ENCODE data around the gene ANKS3.

Gene ANKS3

DNA sequence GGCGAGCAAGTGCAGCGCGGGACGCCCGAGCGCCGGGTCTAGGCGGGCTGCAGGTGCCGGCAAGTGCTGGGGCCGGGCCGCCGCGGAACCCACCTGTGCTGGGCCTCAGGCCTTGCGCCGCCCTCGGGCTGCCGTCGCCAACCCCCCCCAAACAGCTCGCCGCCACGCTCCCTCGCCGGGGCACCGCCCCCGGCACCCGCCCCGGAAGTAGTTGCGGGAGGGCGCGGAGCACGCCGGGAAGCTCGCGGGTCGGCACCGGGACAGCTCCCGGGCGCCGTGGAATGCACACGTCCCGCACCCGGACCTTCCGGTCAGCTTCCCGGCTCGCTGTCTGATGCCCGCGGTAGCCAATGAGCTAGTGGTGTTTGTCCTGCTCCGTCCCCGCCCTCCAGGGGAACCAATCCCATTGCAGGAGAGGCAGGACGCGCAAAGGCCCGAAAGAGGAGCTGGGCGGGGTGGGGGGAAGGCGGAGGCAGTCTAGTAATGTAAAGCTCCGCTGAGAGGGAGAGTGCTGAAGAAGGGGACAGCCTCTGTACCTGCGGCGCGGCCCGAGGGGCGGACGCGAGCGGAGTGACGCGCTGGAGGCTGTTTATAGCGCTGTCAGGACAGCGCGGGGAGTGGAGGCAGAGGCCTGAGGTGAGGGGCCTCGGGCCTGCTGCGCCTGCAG, at the start of gene ANKS3, which contains the start of gene DNAAF8 (continued):
- TF ChIP-seq PATZ1 (tag by site-specific recombination; IDR thresholded peaks at IDR 0.05) (peak; percentile 76), EGR2 (tag by site-specific recombination; IDR thresholded peaks at IDR 0.05; ENCODE audit: low read depth) (0 out of 2 replicates have a peak, but pooled peaks have one; percentile 2), ZBTB1 (tag by site-specific recombination; IDR thresholded peaks at IDR 0.05) (peak; percentile 59; the same call in 1 of the 2 replicates), ZNF324 (tag by site-specific recombination; IDR thresholded peaks at IDR 0.05) (0 out of 2 replicates have a peak, but pooled peaks have one; percentile 19), ZSCAN30 (tag by site-specific recombination; IDR thresholded peaks at IDR 0.05) (peak; percentile 89), ZNF501 (tag by site-specific recombination; IDR thresholded peaks at IDR 0.05) (no peak), KLF9 (tag by site-specific recombination; IDR thresholded peaks at IDR 0.05; ENCODE audit: low read depth) (peak; percentile 84), ZNF521 (tag by site-specific recombination; IDR thresholded peaks at IDR 0.05) (no peak), ZNF10 (tag by site-specific recombination; IDR thresholded peaks at IDR 0.05) (0 out of 2 replicates have a peak, but pooled peaks have one; percentile 51), ZBTB8A (tag by site-specific recombination; IDR thresholded peaks at IDR 0.05) (0 out of 2 replicates have a peak, but pooled peaks have one; percentile 41), YY1 (tag by site-specific recombination; IDR thresholded peaks at IDR 0.05) (peak; percentile 50), ZBTB26 (tag by site-specific recombination; optimal IDR thresholded peaks at IDR 0.05) (peak; percentile 87), ZNF561 (tag by site-specific recombination; IDR thresholded peaks at IDR 0.05; ENCODE audit: borderline replicate concordance) (peak; percentile 91), ZNF23 (tag by site-specific recombination; IDR thresholded peaks at IDR 0.05; ENCODE audit: borderline replicate concordance) (no peak), ZNF16 (tag by site-specific recombination; IDR thresholded peaks at IDR 0.05; ENCODE audit: low read depth) (no peak), ZNF341 (tag by site-specific recombination; IDR thresholded peaks at IDR 0.05; ENCODE audit: low read depth) (peak; percentile 94), ZNF48 (tag by site-specific recombination; IDR thresholded peaks at IDR 0.05) (no peak), ZBTB20 (tag by site-specific recombination; IDR thresholded peaks at IDR 0.05) (peak; percentile 98), ZNF843 (tag by site-specific recombination; IDR thresholded peaks at IDR 0.05) (no peak), SP3 (tag by site-specific recombination; IDR thresholded peaks at IDR 0.05) (peak; percentile 96), ZNF629 (tag by site-specific recombination; IDR thresholded peaks at IDR 0.05) (peak; percentile 49; the same call in 1 of the 2 replicates)
- TF ChIP-seq, protein P1, sequence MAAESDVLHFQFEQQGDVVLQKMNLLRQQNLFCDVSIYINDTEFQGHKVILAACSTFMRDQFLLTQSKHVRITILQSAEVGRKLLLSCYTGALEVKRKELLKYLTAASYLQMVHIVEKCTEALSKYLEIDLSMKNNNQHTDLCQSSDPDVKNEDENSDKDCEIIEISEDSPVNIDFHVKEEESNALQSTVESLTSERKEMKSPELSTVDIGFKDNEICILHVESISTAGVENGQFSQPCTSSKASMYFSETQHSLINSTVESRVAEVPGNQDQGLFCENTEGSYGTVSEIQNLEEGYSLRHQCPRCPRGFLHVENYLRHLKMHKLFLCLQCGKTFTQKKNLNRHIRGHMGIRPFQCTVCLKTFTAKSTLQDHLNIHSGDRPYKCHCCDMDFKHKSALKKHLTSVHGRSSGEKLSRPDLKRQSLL (tag by site-specific recombination; IDR thresholded peaks at IDR 0.05), result peak; percentile 54; the same call in 1 of the 2 replicates
- TF ChIP-seq, protein P2, sequence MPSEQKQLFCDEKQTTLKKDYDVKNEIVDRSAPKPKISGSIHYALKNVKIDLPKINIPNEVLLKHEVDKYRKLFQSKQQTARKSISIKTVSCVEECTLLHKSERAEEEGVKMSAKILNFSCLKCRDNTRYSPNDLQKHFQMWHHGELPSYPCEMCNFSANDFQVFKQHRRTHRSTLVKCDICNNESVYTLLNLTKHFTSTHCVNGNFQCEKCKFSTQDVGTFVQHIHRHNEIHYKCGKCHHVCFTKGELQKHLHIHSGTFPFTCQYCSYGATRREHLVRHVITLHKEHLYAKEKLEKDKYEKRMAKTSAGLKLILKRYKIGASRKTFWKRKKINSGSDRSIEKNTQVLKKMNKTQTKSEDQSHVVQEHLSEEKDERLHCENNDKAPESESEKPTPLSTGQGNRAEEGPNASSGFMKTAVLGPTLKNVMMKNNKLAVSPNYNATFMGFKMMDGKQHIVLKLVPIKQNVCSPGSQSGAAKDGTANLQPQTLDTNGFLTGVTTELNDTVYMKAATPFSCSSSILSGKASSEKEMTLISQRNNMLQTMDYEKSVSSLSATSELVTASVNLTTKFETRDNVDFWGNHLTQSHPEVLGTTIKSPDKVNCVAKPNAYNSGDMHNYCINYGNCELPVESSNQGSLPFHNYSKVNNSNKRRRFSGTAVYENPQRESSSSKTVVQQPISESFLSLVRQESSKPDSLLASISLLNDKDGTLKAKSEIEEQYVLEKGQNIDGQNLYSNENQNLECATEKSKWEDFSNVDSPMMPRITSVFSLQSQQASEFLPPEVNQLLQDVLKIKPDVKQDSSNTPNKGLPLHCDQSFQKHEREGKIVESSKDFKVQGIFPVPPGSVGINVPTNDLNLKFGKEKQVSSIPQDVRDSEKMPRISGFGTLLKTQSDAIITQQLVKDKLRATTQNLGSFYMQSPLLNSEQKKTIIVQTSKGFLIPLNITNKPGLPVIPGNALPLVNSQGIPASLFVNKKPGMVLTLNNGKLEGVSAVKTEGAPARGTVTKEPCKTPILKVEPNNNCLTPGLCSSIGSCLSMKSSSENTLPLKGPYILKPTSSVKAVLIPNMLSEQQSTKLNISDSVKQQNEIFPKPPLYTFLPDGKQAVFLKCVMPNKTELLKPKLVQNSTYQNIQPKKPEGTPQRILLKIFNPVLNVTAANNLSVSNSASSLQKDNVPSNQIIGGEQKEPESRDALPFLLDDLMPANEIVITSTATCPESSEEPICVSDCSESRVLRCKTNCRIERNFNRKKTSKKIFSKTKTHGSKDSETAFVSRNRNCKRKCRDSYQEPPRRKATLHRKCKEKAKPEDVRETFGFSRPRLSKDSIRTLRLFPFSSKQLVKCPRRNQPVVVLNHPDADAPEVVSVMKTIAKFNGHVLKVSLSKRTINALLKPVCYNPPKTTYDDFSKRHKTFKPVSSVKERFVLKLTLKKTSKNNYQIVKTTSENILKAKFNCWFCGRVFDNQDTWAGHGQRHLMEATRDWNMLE (tag by site-specific recombination; conservative IDR thresholded peaks at IDR 0.05; ENCODE audit: low read depth), result peak; percentile 80
